ENCODE results near the gene DOCK2. TPM values are rescaled to one million over a fixed set of nuclear protein-coding genes. Genes with fewer than 3 reads are reported as not detected.

DOCK2 gene
- total RNA-seq, 1 experiment from 2014 or later = not detected

DNA sequence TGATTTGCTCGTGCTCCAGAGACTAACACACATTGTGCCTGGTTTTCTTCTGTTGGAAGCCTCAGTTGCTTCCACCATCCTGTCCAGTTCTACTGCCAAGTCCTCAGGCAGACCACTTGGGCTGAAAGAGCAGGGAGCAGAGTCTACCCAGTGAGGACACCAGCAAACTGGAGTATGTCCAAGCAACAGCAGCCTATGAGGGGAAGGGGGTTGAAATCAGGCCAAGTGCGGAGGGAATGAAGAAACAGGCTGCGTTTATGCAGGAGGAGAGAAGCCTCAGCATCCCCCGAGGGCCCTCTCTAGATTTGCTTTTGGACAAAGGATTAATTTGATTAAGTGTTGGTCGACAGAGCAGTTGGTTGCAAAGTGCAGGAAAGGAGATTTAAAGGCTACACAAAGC, 14.5 kb downstream of the DOCK2 start:
- Mint-ChIP-seq H3K4me1 (ENCODE audit: low read depth, unreplicated experiment) (no peaks in the 10 kb centered on the region), H3K4me3 (ENCODE audit: low read depth, unreplicated experiment) (no peak overlapping the region), H3K27ac (ENCODE audit: unreplicated experiment) (no peak overlapping the region), H3K36me3 (ENCODE audit: insufficient read depth, unreplicated experiment) (no peaks in the 10 kb centered on the region), H3K27me3 (ENCODE audit: unreplicated experiment) (peaks cover 33% of the 10 kb centered on the region), H3K9me3 (ENCODE audit: low read depth, unreplicated experiment) (no peaks in the 10 kb centered on the region)
- TF ChIP-seq, protein P1, sequence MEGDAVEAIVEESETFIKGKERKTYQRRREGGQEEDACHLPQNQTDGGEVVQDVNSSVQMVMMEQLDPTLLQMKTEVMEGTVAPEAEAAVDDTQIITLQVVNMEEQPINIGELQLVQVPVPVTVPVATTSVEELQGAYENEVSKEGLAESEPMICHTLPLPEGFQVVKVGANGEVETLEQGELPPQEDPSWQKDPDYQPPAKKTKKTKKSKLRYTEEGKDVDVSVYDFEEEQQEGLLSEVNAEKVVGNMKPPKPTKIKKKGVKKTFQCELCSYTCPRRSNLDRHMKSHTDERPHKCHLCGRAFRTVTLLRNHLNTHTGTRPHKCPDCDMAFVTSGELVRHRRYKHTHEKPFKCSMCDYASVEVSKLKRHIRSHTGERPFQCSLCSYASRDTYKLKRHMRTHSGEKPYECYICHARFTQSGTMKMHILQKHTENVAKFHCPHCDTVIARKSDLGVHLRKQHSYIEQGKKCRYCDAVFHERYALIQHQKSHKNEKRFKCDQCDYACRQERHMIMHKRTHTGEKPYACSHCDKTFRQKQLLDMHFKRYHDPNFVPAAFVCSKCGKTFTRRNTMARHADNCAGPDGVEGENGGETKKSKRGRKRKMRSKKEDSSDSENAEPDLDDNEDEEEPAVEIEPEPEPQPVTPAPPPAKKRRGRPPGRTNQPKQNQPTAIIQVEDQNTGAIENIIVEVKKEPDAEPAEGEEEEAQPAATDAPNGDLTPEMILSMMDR (IDR thresholded peaks at IDR 0.05; ENCODE audit: unreplicated experiment) = no peak
- intact Hi-C loops (cut with micrococcal nuclease; ENCODE audit: unreplicated experiment) = no loop called here
- no TSS peak for BruUV-seq (replicated peaks)
- CTCF ChIA-PET = no interaction called here
- DNase-seq = no peak

DNA sequence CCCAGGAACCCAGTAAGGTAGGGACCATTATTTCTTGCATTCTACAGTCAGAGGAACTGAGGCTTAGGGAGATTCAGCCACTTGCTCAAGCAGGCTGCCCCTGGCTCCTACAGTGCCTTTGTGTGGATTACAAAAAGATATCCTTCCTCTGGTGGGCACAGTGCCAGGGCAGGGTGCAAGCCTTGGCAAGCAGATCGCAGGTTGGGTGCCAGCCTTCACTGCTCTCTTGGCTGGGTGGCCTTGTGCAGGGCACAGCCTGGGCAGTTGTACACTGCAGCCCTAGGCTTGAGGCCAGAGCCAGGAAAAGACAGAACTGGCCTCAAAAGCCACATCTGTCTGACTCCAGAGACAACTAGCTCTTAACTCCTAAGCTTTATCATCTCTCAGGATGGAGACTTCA, 15.0 kb downstream of the DOCK2 start:
- no TSS peak for BruUV-seq (replicated peaks)
- no peaks in the 10 kb centered on the region for H3K9me3 Mint-ChIP-seq (ENCODE audit: low read depth, unreplicated experiment)
- no peaks in the 10 kb centered on the region for H3K36me3 Mint-ChIP-seq (ENCODE audit: insufficient read depth, unreplicated experiment)
- H3K27ac Mint-ChIP-seq (ENCODE audit: unreplicated experiment) = no peak overlapping the region
- no peak overlapping the region for H3K4me3 Mint-ChIP-seq (ENCODE audit: low read depth, unreplicated experiment)
- H3K4me1 Mint-ChIP-seq (ENCODE audit: low read depth, unreplicated experiment) = no peaks in the 10 kb centered on the region
- intact Hi-C loops (cut with micrococcal nuclease; ENCODE audit: unreplicated experiment) = no loop called here
- H3K27me3 Mint-ChIP-seq (ENCODE audit: unreplicated experiment) = peaks cover 27% of the 10 kb centered on the region
- TF ChIP-seq, protein P1 (IDR thresholded peaks at IDR 0.05; ENCODE audit: unreplicated experiment) = no peak
- no peak for DNase-seq
- CTCF ChIA-PET = no interaction called here

DNA sequence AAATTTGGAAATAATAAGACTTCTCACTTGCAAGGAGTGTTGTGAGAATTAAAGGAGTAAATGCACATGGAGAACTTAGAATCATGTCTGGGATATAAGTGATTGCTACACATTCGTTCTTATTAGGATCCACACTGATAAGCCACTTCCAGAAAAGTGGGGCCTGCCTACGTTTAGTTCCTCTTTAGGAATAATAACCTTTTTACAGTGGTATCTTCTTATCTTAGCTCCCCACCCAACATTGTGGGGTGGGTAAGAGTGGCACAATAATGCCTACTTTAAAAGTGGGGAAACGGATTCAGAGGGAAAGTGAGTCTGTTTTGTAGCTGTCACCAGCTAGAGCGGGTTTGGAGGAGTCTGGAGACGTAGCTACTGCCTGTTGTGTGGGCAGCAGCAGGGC, 16.0 kb downstream of the DOCK2 start:
- Mint-ChIP-seq H3K4me1 (ENCODE audit: low read depth, unreplicated experiment) (no peaks in the 10 kb centered on the region), H3K9me3 (ENCODE audit: low read depth, unreplicated experiment) (no peaks in the 10 kb centered on the region), H3K27ac (ENCODE audit: unreplicated experiment) (no peak overlapping the region), H3K36me3 (ENCODE audit: insufficient read depth, unreplicated experiment) (no peaks in the 10 kb centered on the region), H3K4me3 (ENCODE audit: low read depth, unreplicated experiment) (no peak overlapping the region), H3K27me3 (ENCODE audit: unreplicated experiment) (peaks cover 17% of the 10 kb centered on the region)
- intact Hi-C loops (cut with micrococcal nuclease; ENCODE audit: unreplicated experiment) = no loop called here
- CTCF ChIA-PET = no interaction called here
- BruUV-seq (replicated peaks) = no TSS peak
- TF ChIP-seq, protein P1 (IDR thresholded peaks at IDR 0.05; ENCODE audit: unreplicated experiment) = no peak
- DNase-seq = no peak

DNA sequence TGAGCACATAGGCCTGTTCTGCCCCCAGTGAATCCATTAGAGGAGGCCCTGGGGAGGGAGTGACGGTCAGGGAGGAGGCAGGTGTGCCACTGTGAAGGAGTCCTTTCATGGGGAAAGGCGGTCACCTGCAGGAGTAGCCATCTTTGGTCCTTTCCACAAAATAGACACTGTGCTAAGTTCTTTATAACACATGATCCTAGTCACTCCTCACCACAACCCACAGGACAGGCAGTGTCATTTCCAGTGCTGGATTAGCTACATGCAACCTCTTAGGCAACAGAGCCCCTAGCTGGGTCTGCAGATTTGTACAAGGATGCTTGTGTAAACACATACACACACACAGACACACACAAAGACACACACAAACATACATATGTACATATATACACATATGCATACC, 18.3 kb downstream of the DOCK2 start:
- H3K4me1 Mint-ChIP-seq (ENCODE audit: low read depth, unreplicated experiment) = no peaks in the 10 kb centered on the region
- no TSS peak for BruUV-seq (replicated peaks)
- TF ChIP-seq, protein P1 (IDR thresholded peaks at IDR 0.05; ENCODE audit: unreplicated experiment) = no peak
- no peaks in the 10 kb centered on the region for H3K9me3 Mint-ChIP-seq (ENCODE audit: low read depth, unreplicated experiment)
- no peak for DNase-seq
- no peak overlapping the region for H3K27ac Mint-ChIP-seq (ENCODE audit: unreplicated experiment)
- H3K36me3 Mint-ChIP-seq (ENCODE audit: insufficient read depth, unreplicated experiment) = no peaks in the 10 kb centered on the region
- H3K27me3 Mint-ChIP-seq (ENCODE audit: unreplicated experiment) = peaks cover 15% of the 10 kb centered on the region
- CTCF ChIA-PET = no interaction called here
- H3K4me3 Mint-ChIP-seq (ENCODE audit: low read depth, unreplicated experiment) = no peak overlapping the region
- intact Hi-C loops (cut with micrococcal nuclease; ENCODE audit: unreplicated experiment) = no loop called here

All from Calu3 (cell line).